HG02870 (cell line): ENCODE measurements around the gene TAS2R42.

ENCODE experiments used
- ATAC-seq: cut with Tn5 transposase; IDR thresholded peaks from one replicate; pipeline ENCODE4 v1.9.1; 2021; ENCODE audit warnings: mild to moderate bottlenecking, moderate library complexity; ENCODE audit not compliant: unreplicated experiment

Gene TAS2R42, protein sequence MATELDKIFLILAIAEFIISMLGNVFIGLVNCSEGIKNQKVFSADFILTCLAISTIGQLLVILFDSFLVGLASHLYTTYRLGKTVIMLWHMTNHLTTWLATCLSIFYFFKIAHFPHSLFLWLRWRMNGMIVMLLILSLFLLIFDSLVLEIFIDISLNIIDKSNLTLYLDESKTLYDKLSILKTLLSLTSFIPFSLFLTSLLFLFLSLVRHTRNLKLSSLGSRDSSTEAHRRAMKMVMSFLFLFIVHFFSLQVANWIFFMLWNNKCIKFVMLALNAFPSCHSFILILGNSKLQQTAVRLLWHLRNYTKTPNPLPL

DNA sequence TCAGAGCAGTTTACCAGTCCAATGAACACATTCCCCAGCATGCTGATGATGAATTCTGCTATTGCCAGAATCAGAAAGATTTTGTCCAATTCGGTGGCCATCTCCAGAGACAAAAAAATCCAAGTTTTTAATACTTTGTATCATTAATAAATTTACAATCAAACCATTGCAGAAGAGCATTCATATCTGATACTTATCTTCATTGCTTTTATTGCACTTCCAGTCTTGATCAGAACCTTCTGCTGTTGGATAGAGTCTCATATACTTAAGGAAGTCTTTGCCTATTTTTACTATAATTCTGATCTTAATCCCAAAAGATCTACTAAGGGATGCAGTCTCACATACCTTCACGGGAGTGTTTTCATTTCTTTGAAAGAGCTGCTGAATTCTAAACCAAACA, at the start of gene TAS2R42:
Gene TAS2R42, minus strand, starts transcription at position 101 of the 400 bp plus-strand sequence. Its CDS starts 0 bp downstream, at position 101.
- no peak for ATAC-seq

DNA sequence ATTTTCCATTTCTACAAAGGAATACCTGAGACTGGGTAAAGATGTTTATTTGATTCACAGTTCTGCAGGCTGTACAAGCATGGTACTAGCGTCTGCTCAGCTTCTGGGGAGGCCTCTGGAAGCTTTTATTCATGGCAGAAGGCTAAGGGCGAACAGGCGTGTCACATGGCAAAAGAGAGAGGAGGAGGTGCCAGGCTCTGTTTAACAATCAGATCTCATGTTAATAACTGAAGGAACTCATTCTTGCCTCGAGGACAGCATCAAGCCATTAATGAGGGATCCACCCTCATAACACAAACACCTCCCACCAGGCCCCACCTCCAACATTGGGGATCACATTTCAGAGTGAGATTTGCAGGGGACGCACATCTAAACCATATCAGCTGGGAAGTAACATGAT, 46.8 kb upstream of the TAS2R42 start:
- no peak for ATAC-seq

- peak; percentile 88 for ATAC-seq
Measured at GRCh38 chr12:11228296-11228879, 41.7 kb upstream of the TAS2R42 start.

- no peak for ATAC-seq
Measured at GRCh38 chr12:11227373-11227772, 40.6 kb upstream of the TAS2R42 start.

- ATAC-seq = no peak
Measured at GRCh38 chr12:11209113-11209512, 22.4 kb upstream of the TAS2R42 start.

GRCh38 chr12:11204173-11204572, 17.4 kb upstream of the TAS2R42 start:
- no peak for ATAC-seq

GRCh38 chr12:11202811-11203210, 16.1 kb upstream of the TAS2R42 start:
- ATAC-seq = no peak

GRCh38 chr12:11183011-11183410, 3.7 kb downstream of the TAS2R42 start:
- ATAC-seq = no peak

GRCh38 chr12:11182529-11182928, 4.2 kb downstream of the TAS2R42 start:
- ATAC-seq = no peak

GRCh38 chr12:11178250-11178649, 8.5 kb downstream of the TAS2R42 start:
- no peak for ATAC-seq

- no peak for ATAC-seq
Measured at GRCh38 chr12:11174022-11174421, 12.7 kb downstream of the TAS2R42 start.

- ATAC-seq = no peak
Measured at GRCh38 chr12:11171969-11172675, 14.6 kb downstream of the TAS2R42 start.

- peak; percentile 93 for ATAC-seq
Measured at GRCh38 chr12:11171145-11171968, 15.4 kb downstream of the TAS2R42 start, which contains the start of gene SMIM10L1. Gene SMIM10L1 (plus strand): TSS chr12:11171194. CDS start chr12:11171357, 163 bp downstream.

GRCh38 chr12:11170810-11171144, 16.0 kb downstream of the TAS2R42 start:
- ATAC-seq = no peak

- no peak for ATAC-seq
Measured at GRCh38 chr12:11166300-11166699, 20.4 kb downstream of the TAS2R42 start.

GRCh38 chr12:11164384-11164783, 22.4 kb downstream of the TAS2R42 start:
- ATAC-seq = no peak

- no peak for ATAC-seq
Measured at GRCh38 chr12:11162502-11162901, 24.2 kb downstream of the TAS2R42 start.

- ATAC-seq = no peak
Measured at GRCh38 chr12:11158885-11159444, 27.8 kb downstream of the TAS2R42 start.

GRCh38 chr12:11154400-11154925, 32.3 kb downstream of the TAS2R42 start:
- ATAC-seq = no peak

DNA sequence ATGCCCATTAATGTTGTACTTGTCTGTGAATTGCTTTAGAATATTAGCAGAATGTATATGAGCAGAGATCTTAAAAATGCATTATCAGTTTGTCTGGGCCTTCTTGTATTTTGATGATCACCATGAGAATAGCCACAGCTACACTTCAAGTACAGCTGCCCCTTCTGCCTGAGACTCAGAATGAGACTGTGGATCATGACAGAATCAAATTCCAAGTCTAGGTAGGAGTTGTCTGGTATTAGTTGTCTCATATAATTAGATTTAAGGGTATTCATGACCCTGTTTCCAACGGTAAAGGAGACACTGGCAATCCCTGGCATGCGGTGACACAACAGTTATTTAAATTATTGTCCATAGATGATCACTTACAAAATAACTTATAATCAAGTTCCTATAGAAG, 34.0 kb downstream of the TAS2R42 start:
- no peak for ATAC-seq

GRCh38 chr12:11150832-11151231, 35.9 kb downstream of the TAS2R42 start:
- ATAC-seq = no peak
